HEK293 (cell line): ENCODE measurements around the gene UBE2J2.
A peak's percentile ranks its signal among the peaks of the same experiment; 100 is the strongest.

ENCODE experiments used
- CTCF ChIA-PET: fragments of 350-600 bp; formaldehyde crosslinking; extraction: SDS; loops from one replicate; lab custom pipeline; 2021; ENCODE audit warnings: antibody characterized with exemption; lab: Yijun Ruan, JAX
- POLR2A ChIA-PET: fragments of 300-600 bp; formaldehyde crosslinking; extraction: SDS; loops from one replicate; lab custom pipeline; 2020; ENCODE audit warnings: antibody characterized with exemption, inconsistent platforms; lab: Yijun Ruan, JAX
- H3K27ac ChIP-seq: fragments of 200-500 bp; sonication (Bioruptor generic); 2 replicates; pipeline ENCODE4 v1.5.1; 2014; ENCODE audit warnings: low read depth, low read length, control low read depth, inconsistent platforms; ENCODE audit errors: extremely low read depth
- H3K36me3 ChIP-seq, 2 experiments: fragments of 200-500 bp in 1 of 2; sonication (Bioruptor generic) in 1 of 2; 1 replicate in 1 of 2; 2 replicates in 1 of 2; pipeline ENCODE4 v1.5.1; 2014 to 2017; ENCODE audit warnings: inconsistent platforms in 2 of 2, low read length in 2 of 2; ENCODE audit not compliant: control insufficient read depth in 2 of 2, insufficient read depth in 1 of 2
- H3K4me1 ChIP-seq: fragments of 200-500 bp; sonication (Bioruptor generic); 2 replicates; pipeline ENCODE4 v1.5.1; 2014; ENCODE audit warnings: mild to moderate bottlenecking, low read length, inconsistent platforms; ENCODE audit not compliant: control insufficient read depth, insufficient read depth
- H3K4me3 ChIP-seq: 2 replicates; pipeline ENCODE4 v1.5.1; 2011; ENCODE audit warnings: low read depth, mild to moderate bottlenecking, control low read depth, low read length, moderate library complexity
- H3K9me3 ChIP-seq: fragments of 200-500 bp; sonication (Bioruptor generic); 2 replicates; pipeline ENCODE4 v1.5.1; 2014; ENCODE audit warnings: low read depth, low read length, inconsistent platforms; ENCODE audit not compliant: control insufficient read depth, insufficient read depth
- BCL11A ChIP-seq: fragments of 450-650 bp; formaldehyde crosslinking; IDR thresholded peaks from 2 replicates; pipeline ENCODE4 v1.5.1; 2016; ENCODE audit warnings: low read depth, missing biosample characterization, missing genetic modification characterization
- BCL11B ChIP-seq: fragments of 450-650 bp; formaldehyde crosslinking; IDR thresholded peaks from 2 replicates; pipeline ENCODE4 v1.5.1; 2016; ENCODE audit warnings: low read depth, missing biosample characterization, missing genetic modification characterization
- KLF1 ChIP-seq: fragments of 450-650 bp; formaldehyde crosslinking; IDR thresholded peaks from 2 replicates; pipeline ENCODE4 v1.5.1; 2016; ENCODE audit warnings: missing biosample characterization, missing genetic modification characterization
- KLF8 ChIP-seq: fragments of 450-650 bp; formaldehyde crosslinking; IDR thresholded peaks from 2 replicates; pipeline ENCODE4 v1.5.1; 2016; ENCODE audit warnings: missing biosample characterization, missing genetic modification characterization
- PATZ1 ChIP-seq: fragments of 450-650 bp; formaldehyde crosslinking; IDR thresholded peaks from 2 replicates; pipeline ENCODE4 v1.5.1; 2016; ENCODE audit warnings: missing biosample characterization, missing genetic modification characterization
- SP7 ChIP-seq: fragments of 450-650 bp; formaldehyde crosslinking; IDR thresholded peaks from 2 replicates; pipeline ENCODE4 v1.5.1; 2016; ENCODE audit warnings: missing biosample characterization, missing genetic modification characterization
- ZFHX2 ChIP-seq: fragments of 450-650 bp; formaldehyde crosslinking; conservative IDR thresholded peaks from 2 replicates; pipeline ENCODE4 v1.5.1; 2016; ENCODE audit warnings: missing biosample characterization, missing genetic modification characterization
- ZNF24 ChIP-seq: fragments of 450-650 bp; formaldehyde crosslinking; IDR thresholded peaks from 2 replicates; pipeline ENCODE4 v1.5.1; 2016; ENCODE audit warnings: missing biosample characterization, missing genetic modification characterization
- ZNF280C ChIP-seq: fragments of 450-650 bp; formaldehyde crosslinking; IDR thresholded peaks from 2 replicates; pipeline ENCODE4 v1.5.1; 2016; ENCODE audit warnings: missing biosample characterization, missing genetic modification characterization
- ZNF416 ChIP-seq: fragments of 450-650 bp; formaldehyde crosslinking; IDR thresholded peaks from 2 replicates; pipeline ENCODE4 v1.5.1; 2016; ENCODE audit warnings: missing biosample characterization, missing genetic modification characterization
- ZNF624 ChIP-seq: fragments of 450-650 bp; formaldehyde crosslinking; IDR thresholded peaks from 2 replicates; pipeline ENCODE4 v1.5.1; 2017; ENCODE audit warnings: missing biosample characterization, missing genetic modification characterization
- ZNF704 ChIP-seq: fragments of 450-650 bp; formaldehyde crosslinking; IDR thresholded peaks from 2 replicates; pipeline ENCODE4 v1.5.1; 2016; ENCODE audit warnings: missing biosample characterization, missing genetic modification characterization
- ZNF837 ChIP-seq: fragments of 450-650 bp; formaldehyde crosslinking; IDR thresholded peaks from 2 replicates; pipeline ENCODE4 v1.5.1; 2016; ENCODE audit warnings: missing biosample characterization, missing genetic modification characterization
- ZNF843 ChIP-seq: fragments of 450-650 bp; formaldehyde crosslinking; IDR thresholded peaks from 2 replicates; pipeline ENCODE4 v1.5.1; 2016; ENCODE audit warnings: missing biosample characterization, missing genetic modification characterization
- ZSCAN23 ChIP-seq: fragments of 450-650 bp; formaldehyde crosslinking; IDR thresholded peaks from 2 replicates; pipeline ENCODE4 v1.5.1; 2016; ENCODE audit warnings: missing biosample characterization, missing genetic modification characterization
- TF ChIP-seq, protein P1 (sequence below): fragments of 450-650 bp; formaldehyde crosslinking; IDR thresholded peaks from 2 replicates; pipeline ENCODE4 v1.5.1; 2016; ENCODE audit warnings: missing biosample characterization, missing genetic modification characterization
- TF ChIP-seq, protein P2 (sequence below): fragments of 450-650 bp; formaldehyde crosslinking; IDR thresholded peaks from 2 replicates; pipeline ENCODE4 v1.5.1; 2016; ENCODE audit warnings: missing biosample characterization, missing genetic modification characterization
- TF ChIP-seq, protein P3 (sequence below): fragments of 450-650 bp; formaldehyde crosslinking; IDR thresholded peaks from 2 replicates; pipeline ENCODE4 v1.5.0; 2017; ENCODE audit warnings: missing biosample characterization, missing genetic modification characterization, borderline replicate concordance
- TF ChIP-seq, protein P4 (sequence below): fragments of 450-650 bp; formaldehyde crosslinking; IDR thresholded peaks from 2 replicates; pipeline ENCODE4 v1.5.1; 2016; ENCODE audit warnings: missing biosample characterization, missing genetic modification characterization

Gene UBE2J2

DNA sequence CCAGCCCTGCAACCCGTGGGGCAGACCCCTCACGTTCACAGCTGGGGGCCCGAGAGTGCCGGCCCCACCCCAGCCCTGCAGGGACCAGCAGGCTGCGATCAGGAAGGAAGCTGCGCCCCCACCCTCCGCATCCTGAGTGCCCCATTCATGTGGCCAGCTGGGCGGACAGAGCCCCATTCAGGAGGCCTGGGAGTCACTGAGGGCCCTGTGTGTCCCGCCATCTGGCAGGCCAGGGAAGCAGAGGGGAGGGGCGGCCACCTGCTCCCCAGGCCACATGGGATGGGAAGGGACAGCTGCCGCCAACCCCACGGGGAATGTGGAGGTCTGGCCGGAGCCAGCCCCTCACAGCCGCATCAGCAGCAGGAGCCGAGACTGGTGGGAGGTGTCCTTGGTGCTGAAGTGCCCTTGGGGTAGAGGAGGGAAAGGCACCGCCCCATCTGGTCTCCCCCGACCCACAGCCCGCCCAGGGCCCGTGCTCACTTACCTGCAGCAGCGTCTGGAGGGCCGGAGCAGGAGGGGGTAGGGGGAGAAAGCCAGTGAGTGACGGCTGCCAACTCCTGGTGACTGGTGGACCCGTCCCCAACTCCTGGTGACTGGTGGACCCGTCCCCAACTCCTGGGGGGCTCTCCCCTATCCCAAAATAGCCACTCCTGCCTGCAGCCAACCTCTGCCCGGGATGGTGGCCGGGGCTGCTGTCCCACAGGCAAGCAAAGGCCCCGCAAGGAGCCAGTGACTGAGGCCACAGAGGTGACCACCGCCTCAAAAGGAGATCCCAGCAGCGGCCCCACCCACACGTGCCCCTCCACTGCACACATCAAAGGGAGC lies 25.4 kb upstream of the UBE2J2 start (continued):
- TF ChIP-seq, protein P1, sequence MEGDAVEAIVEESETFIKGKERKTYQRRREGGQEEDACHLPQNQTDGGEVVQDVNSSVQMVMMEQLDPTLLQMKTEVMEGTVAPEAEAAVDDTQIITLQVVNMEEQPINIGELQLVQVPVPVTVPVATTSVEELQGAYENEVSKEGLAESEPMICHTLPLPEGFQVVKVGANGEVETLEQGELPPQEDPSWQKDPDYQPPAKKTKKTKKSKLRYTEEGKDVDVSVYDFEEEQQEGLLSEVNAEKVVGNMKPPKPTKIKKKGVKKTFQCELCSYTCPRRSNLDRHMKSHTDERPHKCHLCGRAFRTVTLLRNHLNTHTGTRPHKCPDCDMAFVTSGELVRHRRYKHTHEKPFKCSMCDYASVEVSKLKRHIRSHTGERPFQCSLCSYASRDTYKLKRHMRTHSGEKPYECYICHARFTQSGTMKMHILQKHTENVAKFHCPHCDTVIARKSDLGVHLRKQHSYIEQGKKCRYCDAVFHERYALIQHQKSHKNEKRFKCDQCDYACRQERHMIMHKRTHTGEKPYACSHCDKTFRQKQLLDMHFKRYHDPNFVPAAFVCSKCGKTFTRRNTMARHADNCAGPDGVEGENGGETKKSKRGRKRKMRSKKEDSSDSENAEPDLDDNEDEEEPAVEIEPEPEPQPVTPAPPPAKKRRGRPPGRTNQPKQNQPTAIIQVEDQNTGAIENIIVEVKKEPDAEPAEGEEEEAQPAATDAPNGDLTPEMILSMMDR (tag by site-specific recombination) = no peak
- no peak for TF ChIP-seq ZNF280C (tag by site-specific recombination)
- TF ChIP-seq ZNF416 (tag by site-specific recombination) = no peak
- no peak for TF ChIP-seq ZNF837 (tag by site-specific recombination)
- TF ChIP-seq SP7 = no peak
- TF ChIP-seq ZNF624 = no peak
- no peak for TF ChIP-seq ZNF24 (tag by site-specific recombination)
- TF ChIP-seq, protein P2, sequence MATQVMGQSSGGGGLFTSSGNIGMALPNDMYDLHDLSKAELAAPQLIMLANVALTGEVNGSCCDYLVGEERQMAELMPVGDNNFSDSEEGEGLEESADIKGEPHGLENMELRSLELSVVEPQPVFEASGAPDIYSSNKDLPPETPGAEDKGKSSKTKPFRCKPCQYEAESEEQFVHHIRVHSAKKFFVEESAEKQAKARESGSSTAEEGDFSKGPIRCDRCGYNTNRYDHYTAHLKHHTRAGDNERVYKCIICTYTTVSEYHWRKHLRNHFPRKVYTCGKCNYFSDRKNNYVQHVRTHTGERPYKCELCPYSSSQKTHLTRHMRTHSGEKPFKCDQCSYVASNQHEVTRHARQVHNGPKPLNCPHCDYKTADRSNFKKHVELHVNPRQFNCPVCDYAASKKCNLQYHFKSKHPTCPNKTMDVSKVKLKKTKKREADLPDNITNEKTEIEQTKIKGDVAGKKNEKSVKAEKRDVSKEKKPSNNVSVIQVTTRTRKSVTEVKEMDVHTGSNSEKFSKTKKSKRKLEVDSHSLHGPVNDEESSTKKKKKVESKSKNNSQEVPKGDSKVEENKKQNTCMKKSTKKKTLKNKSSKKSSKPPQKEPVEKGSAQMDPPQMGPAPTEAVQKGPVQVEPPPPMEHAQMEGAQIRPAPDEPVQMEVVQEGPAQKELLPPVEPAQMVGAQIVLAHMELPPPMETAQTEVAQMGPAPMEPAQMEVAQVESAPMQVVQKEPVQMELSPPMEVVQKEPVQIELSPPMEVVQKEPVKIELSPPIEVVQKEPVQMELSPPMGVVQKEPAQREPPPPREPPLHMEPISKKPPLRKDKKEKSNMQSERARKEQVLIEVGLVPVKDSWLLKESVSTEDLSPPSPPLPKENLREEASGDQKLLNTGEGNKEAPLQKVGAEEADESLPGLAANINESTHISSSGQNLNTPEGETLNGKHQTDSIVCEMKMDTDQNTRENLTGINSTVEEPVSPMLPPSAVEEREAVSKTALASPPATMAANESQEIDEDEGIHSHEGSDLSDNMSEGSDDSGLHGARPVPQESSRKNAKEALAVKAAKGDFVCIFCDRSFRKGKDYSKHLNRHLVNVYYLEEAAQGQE (tag by site-specific recombination) = peak; percentile 97
- TF ChIP-seq ZNF843 (tag by site-specific recombination) = no peak

GRCh38 chr1:1297802-1298424 lies 24.3 kb upstream of the UBE2J2 start:
- Histone ChIP-seq H3K9me3 (no peaks in the 10 kb centered on the region), H3K36me3 (peaks cover 0 to 38% of the 10 kb centered on the region in 2 experiments; a peak in 2 of 3 replicates), H3K4me1 (no peaks in the 10 kb centered on the region), H3K4me3 (no peak overlapping the region), H3K27ac (no peak overlapping the region)
- ChIA-PET POLR2A (no interaction called here), CTCF (no interaction called here)
- TF ChIP-seq BCL11A (peak; percentile 67; the same call in 1 of the 2 replicates), BCL11B (tag by site-specific recombination) (peak; percentile 48), KLF1 (peak; percentile 88), PATZ1 (tag by site-specific recombination) (0 out of 2 replicates have a peak, but pooled peaks have one; percentile 26), ZNF704 (tag by site-specific recombination) (no peak), ZFHX2 (0 out of 2 replicates have a peak, but pooled peaks have one; percentile 10), ZSCAN23 (tag by site-specific recombination) (no peak), KLF8 (tag by site-specific recombination) (peak; percentile 97)
- TF ChIP-seq, protein P3, sequence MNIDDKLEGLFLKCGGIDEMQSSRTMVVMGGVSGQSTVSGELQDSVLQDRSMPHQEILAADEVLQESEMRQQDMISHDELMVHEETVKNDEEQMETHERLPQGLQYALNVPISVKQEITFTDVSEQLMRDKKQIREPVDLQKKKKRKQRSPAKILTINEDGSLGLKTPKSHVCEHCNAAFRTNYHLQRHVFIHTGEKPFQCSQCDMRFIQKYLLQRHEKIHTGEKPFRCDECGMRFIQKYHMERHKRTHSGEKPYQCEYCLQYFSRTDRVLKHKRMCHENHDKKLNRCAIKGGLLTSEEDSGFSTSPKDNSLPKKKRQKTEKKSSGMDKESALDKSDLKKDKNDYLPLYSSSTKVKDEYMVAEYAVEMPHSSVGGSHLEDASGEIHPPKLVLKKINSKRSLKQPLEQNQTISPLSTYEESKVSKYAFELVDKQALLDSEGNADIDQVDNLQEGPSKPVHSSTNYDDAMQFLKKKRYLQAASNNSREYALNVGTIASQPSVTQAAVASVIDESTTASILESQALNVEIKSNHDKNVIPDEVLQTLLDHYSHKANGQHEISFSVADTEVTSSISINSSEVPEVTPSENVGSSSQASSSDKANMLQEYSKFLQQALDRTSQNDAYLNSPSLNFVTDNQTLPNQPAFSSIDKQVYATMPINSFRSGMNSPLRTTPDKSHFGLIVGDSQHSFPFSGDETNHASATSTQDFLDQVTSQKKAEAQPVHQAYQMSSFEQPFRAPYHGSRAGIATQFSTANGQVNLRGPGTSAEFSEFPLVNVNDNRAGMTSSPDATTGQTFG = no peak
- TF ChIP-seq, protein P4, sequence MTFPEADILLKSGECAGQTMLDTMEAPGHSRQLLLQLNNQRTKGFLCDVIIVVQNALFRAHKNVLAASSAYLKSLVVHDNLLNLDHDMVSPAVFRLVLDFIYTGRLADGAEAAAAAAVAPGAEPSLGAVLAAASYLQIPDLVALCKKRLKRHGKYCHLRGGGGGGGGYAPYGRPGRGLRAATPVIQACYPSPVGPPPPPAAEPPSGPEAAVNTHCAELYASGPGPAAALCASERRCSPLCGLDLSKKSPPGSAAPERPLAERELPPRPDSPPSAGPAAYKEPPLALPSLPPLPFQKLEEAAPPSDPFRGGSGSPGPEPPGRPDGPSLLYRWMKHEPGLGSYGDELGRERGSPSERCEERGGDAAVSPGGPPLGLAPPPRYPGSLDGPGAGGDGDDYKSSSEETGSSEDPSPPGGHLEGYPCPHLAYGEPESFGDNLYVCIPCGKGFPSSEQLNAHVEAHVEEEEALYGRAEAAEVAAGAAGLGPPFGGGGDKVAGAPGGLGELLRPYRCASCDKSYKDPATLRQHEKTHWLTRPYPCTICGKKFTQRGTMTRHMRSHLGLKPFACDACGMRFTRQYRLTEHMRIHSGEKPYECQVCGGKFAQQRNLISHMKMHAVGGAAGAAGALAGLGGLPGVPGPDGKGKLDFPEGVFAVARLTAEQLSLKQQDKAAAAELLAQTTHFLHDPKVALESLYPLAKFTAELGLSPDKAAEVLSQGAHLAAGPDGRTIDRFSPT (tag by site-specific recombination) = peak; percentile 79
